Smooth muscle cell (in vitro differentiated cells): ENCODE measurements around the gene CNGA1. TPM values are rescaled to one million over a fixed set of nuclear protein-coding genes. Genes with fewer than 3 reads are reported as not detected.

Experiments
- DNase-seq: peaks from one replicate; lab custom pipeline; 2025; ENCODE audit not compliant: unreplicated experiment; lab: John Stamatoyannopoulos, UW
- H2AFZ ChIP-seq: fragments of 200-600 bp; sonication (generic); 2 replicates; pipeline ENCODE4 v1.6.0; 2016; ENCODE audit warnings: antibody characterized with exemption, low read depth, mild to moderate bottlenecking
- H3F3A ChIP-seq: fragments of 200-600 bp; sonication (generic); 2 replicates; pipeline ENCODE4 v1.6.0; 2017; ENCODE audit warnings: antibody characterized with exemption, low read depth
- H3K27ac ChIP-seq: fragments of 200-600 bp; sonication (generic); 2 replicates; pipeline ENCODE4 v1.5.1; 2016; ENCODE audit warnings: low read depth, mild to moderate bottlenecking
- H3K27me3 ChIP-seq: fragments of 200-600 bp; sonication (generic); 2 replicates; pipeline ENCODE4 v1.6.1; 2016; ENCODE audit warnings: low read depth, mild to moderate bottlenecking
- H3K36me3 ChIP-seq: fragments of 200-600 bp; sonication (generic); 2 replicates; pipeline ENCODE4 v1.5.1; 2016; ENCODE audit warnings: low read depth
- H3K4me1 ChIP-seq: fragments of 200-600 bp; sonication (generic); 2 replicates; pipeline ENCODE4 v1.5.1; 2016; ENCODE audit warnings: low read depth
- H3K4me2 ChIP-seq: fragments of 200-600 bp; sonication (generic); 2 replicates; pipeline ENCODE4 v1.6.0; 2016; ENCODE audit warnings: mild to moderate bottlenecking
- H3K4me3 ChIP-seq: fragments of 200-600 bp; sonication (generic); 2 replicates; pipeline ENCODE4 v1.5.1; 2016; ENCODE audit warnings: mild to moderate bottlenecking
- H3K79me2 ChIP-seq: fragments of 200-600 bp; sonication (generic); 2 replicates; pipeline ENCODE4 v1.6.0; 2016; ENCODE audit warnings: low read depth, mild to moderate bottlenecking
- H3K9ac ChIP-seq: fragments of 200-600 bp; sonication (generic); 2 replicates; pipeline ENCODE4 v1.6.0; 2016; ENCODE audit warnings: low read depth
- H3K9me3 ChIP-seq: fragments of 200-600 bp; sonication (generic); replicated peaks from 2 replicates; pipeline ENCODE4 v1.5.1; 2016; ENCODE audit warnings: low read depth
- H4K20me1 ChIP-seq: fragments of 200-600 bp; sonication (generic); 2 replicates; pipeline ENCODE4 v1.6.0; 2016; ENCODE audit warnings: low read depth
- CTCF ChIP-seq: fragments of 200-600 bp; sonication (generic); IDR thresholded peaks from 2 replicates; pipeline ENCODE4 v1.5.1; 2017; ENCODE audit warnings: borderline replicate concordance, mild to moderate bottlenecking, antibody characterized with exemption; ENCODE audit not compliant: insufficient read depth, poor library complexity, severe bottlenecking
- WGBS: methylation state at CpG from one replicate; pipeline ENCODE4 v1.1.7; 2016; ENCODE audit warnings: low lambda C conversion rate; 5-methylcytosine and 5-hydroxymethylcytosine counted together
- polyA plus RNA-seq: library from polyadenylated mRNA; unstranded; fragments of >200 nt; fragmentation: Nextera tagmentation; extraction: Ambion mirVana; gene quantifications from 2 replicates; pipeline ENCODE4 v1.2.1, GENCODE V29; 2016
- total RNA-seq: library from RNA; depleted of rRNA; stranded (reverse); fragments of >200 nt; gene quantifications from 2 replicates; pipeline ENCODE4 v1.2.3, GENCODE V29; 2014

Gene CNGA1
- total and polyA plus RNA-seq, 2 experiments from 2014 or later: 0.31 to 0.69 TPM

- Histone ChIP-seq H3K27me3 (no peaks in the 10 kb centered on the region), H3K36me3 (no peaks in the 10 kb centered on the region), H3K4me3 (no peak overlapping the region), H3K79me2 (no peaks in the 10 kb centered on the region), H3K4me2 (no peak overlapping the region), H3K27ac (no peak overlapping the region), H3K4me1 (no peaks in the 10 kb centered on the region), H3K9ac (no peak overlapping the region), H2AFZ (no peak overlapping the region), H4K20me1 (no peaks in the 10 kb centered on the region), H3F3A (no peaks in the 10 kb centered on the region), H3K9me3 (no peaks in the 10 kb centered on the region)
- DNase-seq: no peak
- no peak for TF ChIP-seq CTCF
- WGBS: 77% methylated on average over 1 of the region's 1 CpG
Observed at GRCh38 chr4:47972721-47973120, 43.8 kb downstream of the CNGA1 start.

- Histone ChIP-seq H4K20me1 (no peaks in the 10 kb centered on the region), H3K27me3 (no peaks in the 10 kb centered on the region), H3K9ac (no peak overlapping the region), H3K4me1 (no peaks in the 10 kb centered on the region), H3K79me2 (no peaks in the 10 kb centered on the region), H3K4me3 (no peak overlapping the region), H3F3A (no peaks in the 10 kb centered on the region), H3K27ac (no peak overlapping the region), H2AFZ (no peak overlapping the region), H3K9me3 (no peaks in the 10 kb centered on the region), H3K4me2 (no peak overlapping the region), H3K36me3 (no peaks in the 10 kb centered on the region)
- WGBS: 94% methylated on average over 1 of the region's 1 CpG
- TF ChIP-seq CTCF: no peak
- DNase-seq: no peak
Observed at GRCh38 chr4:47972181-47972580, 44.3 kb downstream of the CNGA1 start.

DNA sequence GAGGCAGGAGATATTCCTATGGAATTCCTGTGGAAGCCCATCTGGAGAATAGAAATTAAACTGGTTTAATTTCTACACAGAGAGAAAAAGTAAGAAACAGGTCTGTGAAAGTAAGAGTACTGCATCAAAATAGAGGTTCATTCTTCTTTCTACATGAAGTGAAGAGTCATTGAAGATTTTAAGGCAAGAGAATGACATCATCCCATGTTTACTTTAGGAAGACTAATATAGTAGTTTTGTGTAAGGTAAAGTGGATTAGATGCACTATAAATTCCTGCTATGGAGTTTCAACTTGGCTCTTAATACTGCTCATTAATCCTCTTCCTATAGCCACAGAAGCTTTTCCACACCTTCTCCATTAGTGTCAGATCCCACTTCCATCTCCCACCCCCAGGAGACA is 47.6 kb downstream of the CNGA1 start:
- no peaks in the 10 kb centered on the region for H3K27me3 ChIP-seq
- H3K4me3 ChIP-seq: no peak overlapping the region
- H3K9ac ChIP-seq: no peak overlapping the region
- no peak overlapping the region for H3K27ac ChIP-seq
- no peaks in the 10 kb centered on the region for H4K20me1 ChIP-seq
- H3K36me3 ChIP-seq: no peaks in the 10 kb centered on the region
- H3F3A ChIP-seq: no peaks in the 10 kb centered on the region
- H3K4me2 ChIP-seq: no peak overlapping the region
- no peaks in the 10 kb centered on the region for H3K9me3 ChIP-seq
- no peaks in the 10 kb centered on the region for H3K4me1 ChIP-seq
- DNase-seq: no peak
- H3K79me2 ChIP-seq: no peaks in the 10 kb centered on the region
- no peak for TF ChIP-seq CTCF
- H2AFZ ChIP-seq: no peak overlapping the region

DNA sequence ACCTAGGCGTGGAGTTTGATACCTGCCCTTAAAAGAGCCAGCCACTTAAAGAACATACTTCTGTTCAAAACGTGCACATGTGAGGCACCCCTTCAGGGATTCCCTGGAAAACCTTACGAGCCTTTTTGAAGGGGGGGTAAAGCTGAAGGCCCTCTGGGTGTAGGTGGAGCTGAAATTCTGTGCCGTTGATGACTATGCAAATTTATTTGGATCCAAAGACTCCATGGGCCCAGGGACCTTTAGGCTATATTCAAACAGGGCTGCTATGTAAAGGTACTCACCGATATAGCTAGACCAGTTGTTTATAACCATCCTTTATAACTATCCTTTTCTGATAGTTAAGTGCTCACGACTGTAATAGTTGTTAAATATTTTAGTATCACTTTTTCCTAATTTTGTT is 61.8 kb downstream of the CNGA1 start:
- Histone ChIP-seq H3K36me3 (no peaks in the 10 kb centered on the region), H3K4me1 (no peaks in the 10 kb centered on the region), H3K27ac (no peak overlapping the region), H3K9me3 (no peaks in the 10 kb centered on the region), H3K27me3 (no peaks in the 10 kb centered on the region), H4K20me1 (no peaks in the 10 kb centered on the region), H3K4me3 (no peak overlapping the region), H3K4me2 (no peak overlapping the region), H3K79me2 (no peaks in the 10 kb centered on the region), H2AFZ (no peak overlapping the region), H3K9ac (no peak overlapping the region), H3F3A (no peaks in the 10 kb centered on the region)
- TF ChIP-seq CTCF: no peak
- no peak for DNase-seq
- WGBS: 76% methylated on average over 6 of the region's 6 CpGs
